H1 (cell line): ENCODE measurements around the gene SRGAP3. TPM values are rescaled to one million over a fixed set of nuclear protein-coding genes. Genes with fewer than 3 reads are reported as not detected.

Experiments
- POLR2AphosphoS5 ChIP-seq: IDR thresholded peaks from 2 replicates; pipeline ENCODE4 v1.6.1; 2011; ENCODE audit warnings: low read depth, low read length
- TAF7 ChIP-seq: optimal IDR thresholded peaks from 2 replicates; pipeline ENCODE3; 2011; ENCODE audit warnings: low read depth, mild to moderate bottlenecking, inconsistent platforms, low read length, moderate library complexity, borderline replicate concordance
- polyA plus RNA-seq, 7 experiments: library from polyadenylated mRNA; depleted of rRNA in 3 of 7; stranded (reverse) in 5 of 7; unstranded in 2 of 7; fragments of >200 nt in 5 of 7; fragments of 200-250 nt in 2 of 7; gene quantifications; 1 replicate in 5 of 7; 2 replicates in 1 of 7; 4 replicates in 1 of 7; pipeline versions ENCODE4 v1.2.1 to v1.2.3, GENCODE V29; 2011 to 2013; ENCODE audit warnings: missing spikeins in 2 of 7, mixed read lengths in 2 of 7
- total RNA-seq: library from RNA; stranded (reverse); fragmentation: NEBNext Ultra II Directional; extraction: Animal tissue kit (Norgen Biotek cat#: 25700); gene quantifications from 2 replicates; pipeline ENCODE4 v1.2.1, GENCODE V29; 2021
- TF ChIP-seq, protein P1 (sequence below), 3 experiments: IDR thresholded peaks; 1 replicate in 2 of 3; 2 replicates in 1 of 3; pipeline versions ENCODE4 v1.5.1 to v1.6.1; 2011; ENCODE audit warnings: low read length in 3 of 3, mild to moderate bottlenecking in 3 of 3, inconsistent platforms in 2 of 3, low read depth in 1 of 3, moderate library complexity in 1 of 3; ENCODE audit not compliant: insufficient read depth in 1 of 3; ENCODE audit errors: control extremely low read depth in 1 of 3

The SRGAP3 gene
- total and polyA plus RNA-seq, 2 of the 8 experiments (the other 6 are each of a cell fraction or from before 2014, with no cell fraction given) = 5.8 to 11.4 TPM

DNA sequence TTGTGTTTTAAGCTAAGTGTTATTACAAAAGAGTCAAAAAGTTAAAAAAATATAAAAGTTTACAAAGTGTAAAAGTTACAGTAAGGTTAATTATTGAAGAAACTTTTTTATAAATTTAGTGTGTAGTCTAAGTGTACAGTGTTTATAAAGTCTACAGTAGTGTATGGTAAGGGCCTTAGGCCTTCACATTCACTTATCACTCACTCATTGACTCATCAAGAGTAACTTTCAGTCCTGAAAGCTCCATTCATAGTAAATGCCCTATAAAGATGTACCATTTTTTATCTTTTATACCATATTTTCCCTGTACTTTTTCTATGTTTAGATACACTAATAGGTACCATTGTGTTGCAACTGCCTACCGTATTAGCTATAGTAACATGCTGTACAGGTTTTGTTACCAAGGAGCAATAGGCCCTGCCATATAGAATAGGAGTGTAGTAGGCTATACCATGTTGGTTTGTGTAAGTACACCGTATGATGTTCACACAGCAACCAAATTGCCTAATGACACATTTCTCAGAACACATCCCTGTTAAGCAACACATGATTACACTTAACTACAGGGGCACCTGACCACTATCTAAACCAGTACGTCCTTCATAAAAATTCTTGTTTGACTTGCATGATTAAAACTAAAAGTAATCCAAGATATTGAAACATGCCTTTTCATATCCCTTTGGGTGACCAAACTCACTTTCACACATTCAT is 303.4 kb downstream of the SRGAP3 start (continued):
- TF ChIP-seq POLR2AphosphoS5 (no peak), TAF7 (no peak)
- TF ChIP-seq, protein P1, sequence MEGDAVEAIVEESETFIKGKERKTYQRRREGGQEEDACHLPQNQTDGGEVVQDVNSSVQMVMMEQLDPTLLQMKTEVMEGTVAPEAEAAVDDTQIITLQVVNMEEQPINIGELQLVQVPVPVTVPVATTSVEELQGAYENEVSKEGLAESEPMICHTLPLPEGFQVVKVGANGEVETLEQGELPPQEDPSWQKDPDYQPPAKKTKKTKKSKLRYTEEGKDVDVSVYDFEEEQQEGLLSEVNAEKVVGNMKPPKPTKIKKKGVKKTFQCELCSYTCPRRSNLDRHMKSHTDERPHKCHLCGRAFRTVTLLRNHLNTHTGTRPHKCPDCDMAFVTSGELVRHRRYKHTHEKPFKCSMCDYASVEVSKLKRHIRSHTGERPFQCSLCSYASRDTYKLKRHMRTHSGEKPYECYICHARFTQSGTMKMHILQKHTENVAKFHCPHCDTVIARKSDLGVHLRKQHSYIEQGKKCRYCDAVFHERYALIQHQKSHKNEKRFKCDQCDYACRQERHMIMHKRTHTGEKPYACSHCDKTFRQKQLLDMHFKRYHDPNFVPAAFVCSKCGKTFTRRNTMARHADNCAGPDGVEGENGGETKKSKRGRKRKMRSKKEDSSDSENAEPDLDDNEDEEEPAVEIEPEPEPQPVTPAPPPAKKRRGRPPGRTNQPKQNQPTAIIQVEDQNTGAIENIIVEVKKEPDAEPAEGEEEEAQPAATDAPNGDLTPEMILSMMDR (IDR thresholded peaks at IDR 0.05; ENCODE audit: control extremely low read depth in 1 of 3, insufficient read depth in 1 of 3, low read depth in 1 of 3, low read length in 3 of 3) = no peak
